Esophagus mucosa (tissue), 1 donor: ENCODE measurements around the gene HK2. TPM values are rescaled to one million over a fixed set of nuclear protein-coding genes. Genes with fewer than 3 reads are reported as not detected.

Source experiments
- ATAC-seq: fragments of 200-7000 bp; cut with Tn5 transposase; one replicate; pipeline ENCODE4 v1.9.1; 2020
- total RNA-seq: library from RNA; stranded (reverse); gene quantifications from one replicate; pipeline ENCODE4 v1.2.4, GENCODE V29; 2023
- donor health status: DM: yes; HTN: yes; CAD: no.

The HK2 gene
- total RNA-seq, 1 donor from 2014 or later, result 37.4 TPM

DNA sequence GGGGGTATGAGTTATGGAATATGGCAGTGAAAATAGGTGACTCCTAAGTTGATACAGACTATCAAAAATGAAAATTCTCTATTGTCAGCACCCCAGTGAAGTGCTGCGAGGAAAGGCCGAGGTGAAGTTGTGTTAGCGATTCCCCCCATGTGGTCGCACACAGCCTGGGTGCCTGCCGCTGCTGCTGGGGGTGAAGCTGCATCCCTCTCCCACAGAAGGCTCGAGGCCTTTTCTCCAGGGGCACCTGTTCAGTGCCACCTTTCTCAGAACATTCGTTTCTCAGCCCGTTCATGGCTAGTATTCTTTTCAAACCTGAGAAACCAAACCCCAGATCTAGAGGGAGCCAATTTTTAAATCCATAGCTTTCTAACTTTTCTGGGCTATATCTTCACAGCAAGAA lies 23.8 kb downstream of the HK2 start:
- ATAC-seq, result no peak

DNA sequence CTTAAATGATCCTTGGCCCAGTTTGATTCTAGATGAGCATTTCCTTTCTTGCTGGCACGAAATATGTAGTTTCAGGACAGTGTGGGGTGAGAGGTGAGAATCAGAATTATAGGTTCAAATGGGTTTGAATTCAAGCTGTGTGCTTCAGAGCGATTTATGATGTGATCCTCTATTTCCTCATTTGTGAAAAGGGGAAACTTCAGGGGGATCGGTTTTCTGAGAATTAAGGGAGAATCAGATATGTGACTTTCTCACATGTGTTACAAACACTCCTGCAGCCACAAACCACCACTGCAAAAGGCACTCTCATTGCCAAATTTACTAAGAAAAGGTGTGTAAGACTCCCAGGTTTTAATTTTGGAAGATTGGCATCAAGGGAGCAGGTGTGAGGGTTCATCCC lies 24.4 kb downstream of the HK2 start:
- ATAC-seq, result no peak

DNA sequence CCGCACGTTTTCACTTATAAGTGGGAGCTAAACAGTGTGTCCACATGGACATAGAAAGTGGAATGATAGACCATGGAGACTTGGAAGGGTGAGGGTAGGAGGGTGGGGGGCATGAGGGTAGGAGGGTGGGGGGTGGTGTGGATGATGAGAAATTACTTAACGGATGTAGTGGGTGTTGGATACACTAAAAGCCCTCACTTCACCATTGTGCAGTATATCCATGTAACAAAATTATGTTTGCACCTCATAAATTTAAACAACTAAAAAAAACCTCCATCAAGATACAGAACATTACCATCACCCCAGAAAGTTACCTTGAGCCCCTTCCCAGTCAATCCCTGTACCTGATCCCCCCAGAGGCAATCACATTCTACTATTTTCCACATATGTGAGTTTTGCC lies 26.2 kb downstream of the HK2 start:
- ATAC-seq, result no peak

DNA sequence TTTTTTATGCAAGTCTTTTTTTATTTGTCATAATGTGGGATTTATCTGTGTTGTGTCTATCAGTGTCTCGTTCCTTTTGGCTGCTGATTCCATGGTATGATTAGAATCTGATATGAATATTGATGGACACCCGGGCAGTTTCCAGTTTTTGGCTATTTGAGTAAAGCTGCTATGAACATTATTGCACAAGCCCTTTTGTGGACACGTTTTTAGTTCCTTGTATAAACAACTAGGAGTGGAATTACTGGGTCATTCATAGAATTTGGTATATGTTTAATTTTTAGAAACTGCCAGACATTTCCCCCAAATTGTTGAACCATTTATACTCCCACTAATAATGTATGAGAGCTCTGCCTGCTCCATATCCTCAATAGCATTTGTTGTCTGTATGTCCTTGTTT lies 26.6 kb downstream of the HK2 start:
- no peak for ATAC-seq

DNA sequence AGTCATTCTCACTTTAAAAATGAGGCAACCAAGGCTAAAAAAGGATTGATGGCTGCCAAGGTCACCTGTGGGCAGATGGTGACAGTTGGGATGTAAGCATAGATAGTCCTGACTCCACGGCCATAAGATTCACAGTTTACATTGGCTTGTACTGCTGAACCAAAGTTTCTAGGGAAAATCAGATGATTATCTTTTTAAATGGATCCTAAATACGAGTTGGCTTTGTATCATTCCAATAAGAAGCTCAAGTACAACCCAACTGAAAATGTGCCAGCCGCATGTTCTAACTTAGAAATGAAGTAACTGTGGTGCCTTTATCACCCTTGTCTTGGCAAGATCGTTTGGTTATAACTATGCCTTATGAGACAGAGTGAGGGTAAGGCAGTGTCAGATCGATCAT lies 27.6 kb downstream of the HK2 start:
- no peak for ATAC-seq

DNA sequence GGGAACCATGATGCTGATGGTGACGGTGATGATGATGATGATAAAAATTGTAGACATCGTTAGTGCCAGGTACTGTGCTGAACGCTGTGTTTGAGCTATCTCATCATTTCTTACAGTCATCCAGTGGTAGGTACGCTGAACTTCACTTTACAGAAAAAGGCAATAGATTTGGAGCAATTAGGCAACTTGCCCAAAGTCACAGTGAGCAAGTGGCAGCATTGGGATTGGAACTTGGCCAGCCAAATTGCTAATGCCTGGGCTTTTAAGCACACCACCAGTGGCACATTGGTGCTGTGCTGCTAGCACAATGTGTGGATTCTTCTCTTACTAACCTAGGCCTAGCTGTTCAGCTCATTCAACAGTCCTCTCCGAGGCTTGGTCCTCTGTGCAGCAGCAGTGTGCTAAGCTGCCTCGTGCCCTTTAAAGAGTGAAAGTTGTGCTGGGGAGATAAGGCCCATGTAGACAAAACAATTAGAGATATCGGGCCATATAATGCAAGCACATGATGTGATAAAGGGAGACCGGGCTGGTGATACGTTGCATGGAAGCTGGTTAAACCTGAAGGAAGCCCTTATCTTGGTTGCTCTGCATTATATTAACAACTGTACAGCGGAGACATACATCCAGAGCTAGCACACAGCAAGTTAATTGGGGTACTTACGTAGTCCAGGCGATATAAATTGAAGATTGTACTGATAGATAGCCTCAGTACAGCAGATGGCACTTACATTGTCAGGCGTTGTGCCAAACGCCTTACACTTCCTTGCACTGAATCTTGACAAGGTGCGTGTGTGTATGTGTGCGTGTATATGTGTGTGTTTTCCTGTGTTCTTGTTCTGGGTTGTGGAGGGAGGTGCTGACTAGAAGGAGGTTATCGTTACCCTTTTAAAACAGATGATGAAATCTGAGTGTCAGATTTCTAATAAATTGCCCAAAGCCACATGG lies 28.4 kb downstream of the HK2 start:
- no peak for ATAC-seq

DNA sequence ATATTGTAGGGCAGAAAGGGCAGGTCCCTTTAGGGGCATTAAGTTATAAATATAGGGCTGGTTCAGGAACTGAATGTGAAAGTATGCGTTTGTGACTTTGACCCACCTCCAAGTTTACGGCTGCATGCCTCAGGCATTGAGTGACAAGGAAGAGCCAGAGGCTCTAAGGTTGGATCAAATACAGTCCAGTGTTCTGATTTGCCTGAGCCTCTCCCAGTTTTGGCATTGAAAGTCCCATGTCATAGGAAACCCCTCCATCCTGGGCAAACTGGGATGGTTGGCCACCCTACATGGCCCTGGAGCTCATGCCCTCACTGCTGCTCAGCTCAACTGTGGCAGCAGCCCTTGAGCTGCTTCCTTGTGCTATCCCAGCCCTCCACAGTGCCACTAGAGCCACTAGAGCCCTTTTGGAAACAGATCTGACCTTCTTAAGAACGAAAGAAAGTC lies 29.9 kb downstream of the HK2 start:
- no peak for ATAC-seq

DNA sequence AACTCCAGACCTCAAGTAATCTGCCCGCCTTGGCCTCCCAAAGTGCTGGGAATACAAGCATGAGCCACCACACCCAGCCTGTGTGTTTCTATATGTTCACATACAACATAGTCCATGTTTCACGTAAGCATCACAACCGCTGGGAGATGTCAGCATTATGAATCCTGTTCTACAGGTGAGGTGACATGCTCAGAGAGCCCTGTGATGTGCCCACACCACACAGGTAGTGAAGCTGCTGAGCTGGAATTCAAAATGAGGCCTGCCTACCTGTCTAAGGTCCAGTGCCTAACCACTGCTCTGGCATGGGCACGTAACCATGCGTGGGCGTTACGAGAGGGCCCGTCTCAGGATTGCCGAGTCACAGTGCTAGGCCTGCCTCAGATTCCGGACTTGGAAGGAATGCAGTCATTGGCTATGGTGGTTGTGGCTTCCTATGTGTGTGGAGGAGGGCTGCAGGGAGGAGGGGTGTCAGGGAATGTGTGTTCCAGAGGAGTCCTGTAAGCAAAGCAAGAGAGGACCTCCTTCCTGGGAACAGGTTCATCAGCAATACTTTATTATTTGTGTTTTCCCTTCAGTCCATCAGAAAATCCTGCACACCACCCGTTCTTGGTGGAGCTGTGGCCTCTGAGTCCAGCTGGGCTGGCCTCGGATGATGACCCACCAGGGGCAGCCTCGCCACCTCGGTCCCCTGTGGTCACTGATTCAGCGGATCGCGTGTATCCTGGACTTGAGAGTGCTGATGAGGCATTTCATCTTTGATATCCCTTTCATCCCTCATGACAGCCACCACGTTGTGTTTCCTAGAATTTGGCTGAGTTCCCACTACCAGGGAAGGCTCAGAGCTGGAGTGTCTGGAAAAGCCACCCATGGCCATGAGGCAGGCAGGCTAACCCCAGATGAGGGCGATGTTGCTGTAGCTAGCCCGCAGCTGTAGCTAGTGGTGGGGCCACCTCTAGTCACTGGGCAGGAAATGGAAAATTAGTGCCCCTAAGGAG lies 31.1 kb downstream of the HK2 start:
- peak; percentile 86 for ATAC-seq

DNA sequence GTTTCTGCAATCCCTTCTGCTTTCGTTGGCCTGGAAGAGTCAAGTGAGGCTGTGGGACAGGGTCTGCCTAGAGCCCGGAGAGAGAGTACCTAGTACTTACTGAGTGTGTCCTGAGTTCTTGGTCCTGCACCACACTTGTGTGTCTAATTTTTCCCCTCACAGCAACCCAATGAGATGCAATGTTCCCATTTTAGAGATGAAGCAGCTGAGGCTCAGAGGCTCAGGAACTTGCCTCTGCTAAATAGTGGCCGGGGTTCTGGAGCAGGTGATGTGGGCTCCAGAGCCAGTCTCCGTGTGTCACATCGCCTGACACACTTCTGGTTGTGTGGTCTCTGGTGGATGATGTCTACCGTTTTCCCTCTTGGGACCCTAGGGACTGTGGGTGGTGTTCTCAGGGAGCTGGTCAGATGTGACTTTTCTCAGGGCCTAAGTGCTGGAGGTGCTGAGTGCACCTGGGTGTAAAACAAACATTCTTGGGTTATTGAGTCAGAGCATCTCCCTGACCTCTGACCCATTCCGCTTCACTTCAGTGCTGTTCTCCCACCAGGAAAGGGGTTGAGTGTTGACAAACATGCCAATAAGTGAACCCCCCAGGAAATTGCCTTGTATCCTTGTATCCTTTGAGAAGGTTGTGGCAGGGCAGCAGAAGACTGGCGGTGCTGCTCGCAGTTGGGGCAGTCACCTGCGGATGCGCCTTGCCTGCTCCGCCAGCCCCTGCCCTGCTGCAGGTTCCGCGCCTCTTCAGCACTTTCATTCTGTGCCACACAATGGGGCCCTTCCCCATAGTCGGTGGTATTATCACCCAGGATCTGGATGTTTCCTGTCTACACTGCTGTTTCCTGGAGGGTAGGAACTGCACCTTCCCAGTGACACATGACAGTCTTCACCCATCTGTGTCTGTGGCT lies 32.1 kb downstream of the HK2 start:
- no peak for ATAC-seq

DNA sequence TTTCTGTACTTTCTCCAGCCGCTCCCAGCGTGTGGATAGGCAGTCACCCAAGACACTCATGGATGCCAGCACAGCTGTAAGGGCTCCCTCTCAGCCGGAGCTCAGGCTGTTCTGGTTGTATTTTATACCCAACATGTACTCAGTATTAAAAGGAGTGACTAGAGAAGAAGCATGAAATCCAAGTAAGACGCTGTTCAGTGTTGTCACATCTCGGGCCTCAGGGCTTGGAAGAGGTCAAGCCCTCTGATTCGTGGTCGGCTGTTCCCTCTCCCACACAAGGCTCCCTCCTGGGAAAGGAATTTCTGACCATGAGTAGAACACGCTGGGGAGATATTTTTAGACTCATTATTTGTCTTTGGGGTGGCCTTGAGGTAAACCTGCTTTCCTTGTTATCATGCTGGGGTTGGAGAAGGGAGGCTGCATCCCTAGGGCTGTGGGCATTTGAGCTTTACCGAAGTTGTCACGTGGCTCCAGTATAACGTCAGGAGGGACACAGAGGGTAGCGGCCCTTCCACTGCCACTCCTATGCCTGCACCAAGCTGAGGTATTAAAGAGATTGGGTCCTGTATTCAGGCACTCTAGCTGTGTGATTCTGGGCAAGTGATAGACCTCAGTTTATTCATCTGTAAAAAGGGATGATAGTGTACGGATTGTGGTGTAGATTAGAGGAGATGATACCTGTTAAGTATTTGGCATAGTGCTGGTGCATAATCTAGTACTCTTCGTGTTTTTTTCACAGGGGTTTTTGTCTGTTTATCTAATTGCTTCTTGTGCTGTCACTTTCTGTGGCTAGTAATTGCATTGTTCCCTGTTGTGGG lies 34.1 kb downstream of the HK2 start:
- ATAC-seq, result no peak

DNA sequence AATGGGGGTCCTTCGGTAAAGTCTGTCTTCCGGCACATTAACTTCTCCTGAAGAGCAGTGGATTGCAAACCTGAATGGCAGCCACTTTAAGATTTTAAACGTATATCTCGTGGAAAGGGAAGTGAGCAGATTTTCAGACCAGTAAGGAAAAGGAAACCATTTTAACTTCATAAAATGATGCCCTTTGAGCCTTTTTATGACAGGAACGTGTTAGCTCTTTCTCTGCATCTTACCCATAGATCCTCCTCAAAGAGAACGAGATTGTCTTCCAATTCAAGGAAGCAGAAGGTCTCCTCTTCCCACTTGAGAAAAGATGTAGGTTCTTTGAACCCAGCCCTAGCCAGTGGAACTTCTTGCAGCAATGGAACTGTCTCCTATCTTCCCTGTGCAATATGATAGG lies 35.6 kb downstream of the HK2 start:
- no peak for ATAC-seq

DNA sequence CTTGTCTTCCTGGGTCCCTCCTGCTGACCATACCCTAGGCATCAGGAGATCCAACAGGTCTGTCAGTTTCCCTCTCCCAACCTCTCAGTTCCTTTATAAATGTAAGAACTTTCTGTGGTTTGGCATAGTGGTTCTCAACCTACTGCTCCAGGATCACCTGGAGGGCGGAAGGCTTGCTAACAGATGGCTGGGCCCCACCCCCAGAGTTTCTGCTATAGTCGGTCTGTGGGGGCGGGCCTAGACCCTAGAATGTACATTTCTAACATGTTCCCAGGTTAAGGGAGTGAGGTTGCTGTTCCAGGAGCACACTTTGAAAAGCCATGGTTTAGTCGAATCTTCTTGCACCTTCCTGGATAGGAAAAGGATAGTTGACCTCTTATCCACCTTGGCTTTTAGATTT lies 37.0 kb downstream of the HK2 start:
- ATAC-seq, result no peak

DNA sequence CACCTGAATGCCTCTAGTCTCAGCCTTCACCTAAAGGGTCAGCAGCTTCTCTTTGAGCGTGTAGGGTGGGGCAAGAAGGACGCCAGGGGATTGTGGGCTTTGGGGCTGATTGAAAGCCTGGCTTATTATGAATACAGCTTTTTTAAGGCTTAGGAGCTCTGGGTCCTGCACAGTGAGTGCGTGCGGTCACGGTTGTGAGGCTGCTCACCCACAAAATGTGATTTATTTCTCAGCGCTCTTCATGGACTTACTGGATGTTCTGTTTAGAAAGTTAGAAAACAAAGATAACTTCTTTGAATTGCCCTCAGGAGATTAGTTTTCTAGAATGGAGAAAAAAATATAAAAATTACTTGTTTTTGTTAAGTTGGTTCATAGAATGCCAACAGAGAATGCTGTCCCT lies 37.5 kb downstream of the HK2 start:
- no peak for ATAC-seq

DNA sequence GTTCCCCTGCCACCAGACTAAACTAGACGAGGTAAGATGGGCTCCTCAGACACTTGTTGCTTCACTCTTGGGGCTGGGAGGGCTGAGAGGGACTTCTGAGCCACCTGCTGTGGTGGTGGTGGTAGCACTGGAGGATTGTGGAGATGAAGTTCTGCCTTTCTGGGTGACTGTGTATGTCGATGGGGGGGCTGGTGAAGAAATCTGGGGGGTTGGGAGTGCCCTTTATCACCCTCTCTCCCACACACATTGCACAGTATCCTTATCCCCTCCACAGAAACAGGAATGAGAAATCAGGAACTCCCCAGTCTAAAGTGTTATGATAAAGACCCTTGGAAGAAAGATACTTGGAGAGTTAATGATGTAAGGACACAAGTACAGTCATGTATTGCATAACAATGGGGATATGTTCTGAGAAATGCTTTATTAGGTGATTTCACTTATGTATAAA lies 38.5 kb downstream of the HK2 start:
- ATAC-seq, result no peak

DNA sequence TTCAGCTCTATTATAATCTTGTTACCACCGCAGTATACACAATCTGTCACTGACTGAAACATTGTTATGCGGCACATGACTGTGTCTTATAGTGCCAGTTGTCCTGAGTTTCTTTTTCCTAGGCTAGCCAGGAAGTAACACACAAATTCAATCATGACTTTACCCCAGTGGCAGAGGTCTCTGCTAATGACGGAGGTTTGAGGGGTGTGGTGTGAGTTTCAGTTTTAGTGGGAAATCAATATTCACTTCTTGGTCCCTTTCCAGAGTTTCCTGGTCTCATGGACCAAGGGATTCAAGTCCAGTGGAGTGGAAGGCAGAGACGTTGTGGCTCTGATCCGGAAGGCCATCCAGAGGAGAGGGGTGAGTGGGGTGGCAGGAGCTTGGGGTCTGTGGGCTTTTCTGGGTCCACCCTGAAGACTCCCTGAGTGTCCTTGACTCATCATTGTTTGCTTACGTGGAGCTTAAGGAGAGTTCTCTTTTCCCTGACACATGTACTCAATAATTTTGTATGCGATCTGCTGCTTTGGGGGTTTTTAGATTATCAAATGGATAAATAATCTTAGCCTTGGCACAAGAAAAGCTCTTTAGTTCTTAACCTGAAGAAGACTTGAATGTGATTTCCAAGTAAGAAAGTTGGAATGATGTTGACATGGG lies 39.2 kb downstream of the HK2 start:
- no peak for ATAC-seq

DNA sequence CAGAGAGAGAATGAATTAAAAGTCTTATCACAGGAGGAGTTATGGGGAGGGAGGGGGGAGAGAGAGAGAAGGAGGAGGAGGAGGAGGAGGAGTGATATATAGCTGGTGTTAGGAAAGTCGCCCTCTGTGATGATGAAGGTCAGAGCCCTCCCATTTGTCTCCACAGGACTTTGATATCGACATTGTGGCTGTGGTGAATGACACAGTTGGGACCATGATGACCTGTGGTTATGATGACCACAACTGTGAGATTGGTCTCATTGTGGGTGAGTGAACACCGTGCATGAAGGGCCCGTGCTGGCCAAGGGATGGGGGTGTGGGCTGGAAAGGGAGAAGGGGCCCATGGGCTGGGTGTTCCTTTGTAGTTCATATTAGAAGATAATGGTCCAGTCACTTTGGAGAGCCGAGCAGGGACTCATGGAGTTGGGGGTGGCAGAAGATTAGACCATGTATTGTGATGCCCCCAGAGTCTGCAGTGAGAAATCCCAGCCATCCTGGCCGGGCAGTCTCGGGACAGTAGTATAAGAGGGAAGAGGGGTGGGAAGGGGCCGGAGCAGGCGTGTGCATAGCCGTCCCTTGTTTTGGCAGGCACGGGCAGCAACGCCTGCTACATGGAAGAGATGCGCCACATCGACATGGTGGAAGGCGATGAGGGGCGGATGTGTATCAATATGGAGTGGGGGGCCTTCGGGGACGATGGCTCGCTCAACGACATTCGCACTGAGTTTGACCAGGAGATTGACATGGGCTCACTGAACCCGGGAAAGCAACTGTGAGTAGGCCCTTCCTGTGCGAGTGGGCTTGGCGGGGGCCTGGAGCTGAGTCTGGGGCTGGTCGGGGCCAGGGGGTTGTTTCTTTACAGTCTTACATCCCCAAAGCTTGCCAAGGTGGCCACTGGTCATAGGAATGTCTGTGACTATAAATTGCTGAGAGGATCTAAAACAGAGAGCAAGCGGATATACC lies 40.0 kb downstream of the HK2 start:
- ATAC-seq, result no peak

DNA sequence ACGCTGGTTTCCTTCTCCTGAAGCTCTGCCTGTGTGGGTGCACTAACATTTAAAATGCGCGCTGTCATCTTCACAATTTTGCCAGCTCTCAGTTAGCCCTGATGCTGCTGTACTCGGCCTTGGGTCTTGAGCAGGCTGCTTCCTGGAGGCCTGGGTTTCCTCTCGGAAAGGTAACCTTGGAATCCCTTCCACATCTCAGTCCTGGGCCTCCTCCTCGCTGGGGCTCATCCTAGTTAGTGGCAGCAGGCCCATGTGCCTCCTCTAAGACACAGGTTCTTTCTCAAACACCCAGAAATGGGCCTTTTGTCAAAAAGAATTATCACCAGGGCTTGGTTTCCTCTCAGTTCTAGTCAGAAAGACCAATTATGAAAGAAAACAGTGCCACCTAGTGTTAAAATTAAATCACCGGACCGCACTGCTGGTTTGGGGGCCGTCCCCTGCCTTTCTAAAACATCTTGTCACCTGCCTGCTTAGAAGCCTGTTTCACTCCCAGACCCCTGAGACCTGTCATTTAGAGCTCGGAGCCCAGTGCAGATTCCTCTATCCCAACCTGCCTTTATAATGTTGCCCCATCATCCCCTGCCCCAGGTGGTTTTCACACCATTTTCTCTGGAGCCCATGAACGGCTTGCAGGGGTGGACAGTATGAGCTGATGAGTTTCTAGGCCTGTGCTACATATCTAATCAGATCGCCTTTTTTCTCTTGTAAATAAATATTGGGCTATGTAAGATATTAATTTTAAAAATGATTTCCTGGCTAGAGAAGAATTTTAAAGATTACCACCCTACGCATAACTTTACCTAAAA lies 42.4 kb downstream of the HK2 start:
- peak; percentile 53 for ATAC-seq

DNA sequence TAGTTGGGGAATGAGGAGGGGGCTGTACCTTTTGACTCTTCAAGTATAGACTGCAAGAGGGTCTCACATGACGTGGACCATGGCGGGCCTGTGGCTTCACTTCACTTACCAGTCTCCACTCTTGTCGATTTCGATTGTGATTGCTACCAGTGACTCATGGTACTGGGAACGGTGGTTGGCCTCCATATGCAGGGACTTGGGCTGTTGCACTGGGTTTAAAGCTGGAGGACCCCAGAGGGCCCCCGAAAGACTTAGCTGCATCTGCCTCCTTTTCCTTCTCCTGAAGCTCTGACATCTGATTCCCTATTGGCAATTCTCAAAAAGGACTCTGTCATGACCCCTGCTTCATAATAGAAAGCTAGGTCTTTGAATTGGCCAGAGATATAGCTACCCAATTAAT lies 43.4 kb downstream of the HK2 start:
- no peak for ATAC-seq
